Endothelial cell (in vitro differentiated cells): ENCODE data around the gene ACTR10. TPM values are rescaled to one million over a fixed set of nuclear protein-coding genes. Genes with fewer than 3 reads are reported as not detected.

Source experiments
- DNase-seq: peaks from one replicate; pipeline ENCODE4 v3.0.0; 2021; ENCODE audit warnings: low spot score
- H3K27ac Mint-ChIP-seq: one replicate; pipeline ENCODE4 v1.8.0; 2021; ENCODE audit warnings: mixed read lengths, inconsistent platforms; ENCODE audit not compliant: unreplicated experiment
- H3K27me3 Mint-ChIP-seq: one replicate; pipeline ENCODE4 v1.8.0; 2021; ENCODE audit warnings: mild to moderate bottlenecking, moderate library complexity, mixed read lengths, inconsistent platforms; ENCODE audit not compliant: unreplicated experiment
- H3K36me3 Mint-ChIP-seq: one replicate; pipeline ENCODE4 v1.8.0; 2021; ENCODE audit warnings: mild to moderate bottlenecking, low read depth, mixed read lengths, inconsistent platforms; ENCODE audit not compliant: unreplicated experiment
- H3K4me1 Mint-ChIP-seq: one replicate; pipeline ENCODE4 v1.8.0; 2021; ENCODE audit warnings: mild to moderate bottlenecking, mixed read lengths, inconsistent platforms; ENCODE audit not compliant: unreplicated experiment
- H3K4me3 Mint-ChIP-seq: one replicate; pipeline ENCODE4 v1.8.0; 2021; ENCODE audit warnings: mild to moderate bottlenecking, mixed read lengths, inconsistent platforms; ENCODE audit not compliant: unreplicated experiment
- H3K9me3 Mint-ChIP-seq: one replicate; pipeline ENCODE4 v1.8.0; 2021; ENCODE audit warnings: mixed read lengths, inconsistent platforms; ENCODE audit not compliant: unreplicated experiment
- total RNA-seq: library from RNA; stranded (reverse); fragmentation: NEBNext Ultra II Directional; extraction: Animal tissue kit (Norgen Biotek cat#: 25700); gene quantifications from one replicate; pipeline ENCODE4 v1.2.1, GENCODE V29; 2021; ENCODE audit not compliant: unreplicated experiment
- TF ChIP-seq, protein P1 (sequence below): fragments of 200-600 bp; sonication (generic); IDR thresholded peaks from one replicate; pipeline ENCODE4 v1.5.0; 2021; ENCODE audit warnings: antibody characterized with exemption; ENCODE audit not compliant: unreplicated experiment

Gene ACTR10
- total RNA-seq, 1 donor from 2014 or later = 50.2 TPM

DNA sequence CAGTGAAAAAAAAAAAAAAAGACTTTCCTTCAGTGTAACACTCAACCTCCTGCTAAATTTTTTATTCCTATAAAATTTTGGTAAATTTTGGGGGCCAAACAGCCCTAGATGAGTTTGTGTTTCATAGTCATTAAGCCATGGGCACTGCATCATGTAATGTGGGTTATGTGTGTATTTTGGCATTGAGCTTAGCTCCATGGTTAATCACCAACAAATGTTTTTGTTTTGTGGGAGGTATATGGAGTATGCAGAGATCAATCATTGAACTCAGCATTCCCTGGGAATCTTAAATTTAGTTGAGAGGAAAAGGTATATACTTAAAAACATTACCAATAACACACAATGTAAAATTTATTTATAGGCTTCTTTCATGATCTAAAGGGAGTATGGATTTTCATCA is 39.4 kb upstream of the ACTR10 start:
- no peak for DNase-seq
- Mint-ChIP-seq H3K9me3 (no peaks in the 10 kb centered on the region), H3K4me1 (no peaks in the 10 kb centered on the region), H3K36me3 (no peaks in the 10 kb centered on the region), H3K27ac (no peak overlapping the region), H3K4me3 (no peak overlapping the region), H3K27me3 (no peaks in the 10 kb centered on the region)
- TF ChIP-seq, protein P1, sequence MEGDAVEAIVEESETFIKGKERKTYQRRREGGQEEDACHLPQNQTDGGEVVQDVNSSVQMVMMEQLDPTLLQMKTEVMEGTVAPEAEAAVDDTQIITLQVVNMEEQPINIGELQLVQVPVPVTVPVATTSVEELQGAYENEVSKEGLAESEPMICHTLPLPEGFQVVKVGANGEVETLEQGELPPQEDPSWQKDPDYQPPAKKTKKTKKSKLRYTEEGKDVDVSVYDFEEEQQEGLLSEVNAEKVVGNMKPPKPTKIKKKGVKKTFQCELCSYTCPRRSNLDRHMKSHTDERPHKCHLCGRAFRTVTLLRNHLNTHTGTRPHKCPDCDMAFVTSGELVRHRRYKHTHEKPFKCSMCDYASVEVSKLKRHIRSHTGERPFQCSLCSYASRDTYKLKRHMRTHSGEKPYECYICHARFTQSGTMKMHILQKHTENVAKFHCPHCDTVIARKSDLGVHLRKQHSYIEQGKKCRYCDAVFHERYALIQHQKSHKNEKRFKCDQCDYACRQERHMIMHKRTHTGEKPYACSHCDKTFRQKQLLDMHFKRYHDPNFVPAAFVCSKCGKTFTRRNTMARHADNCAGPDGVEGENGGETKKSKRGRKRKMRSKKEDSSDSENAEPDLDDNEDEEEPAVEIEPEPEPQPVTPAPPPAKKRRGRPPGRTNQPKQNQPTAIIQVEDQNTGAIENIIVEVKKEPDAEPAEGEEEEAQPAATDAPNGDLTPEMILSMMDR = no peak

DNA sequence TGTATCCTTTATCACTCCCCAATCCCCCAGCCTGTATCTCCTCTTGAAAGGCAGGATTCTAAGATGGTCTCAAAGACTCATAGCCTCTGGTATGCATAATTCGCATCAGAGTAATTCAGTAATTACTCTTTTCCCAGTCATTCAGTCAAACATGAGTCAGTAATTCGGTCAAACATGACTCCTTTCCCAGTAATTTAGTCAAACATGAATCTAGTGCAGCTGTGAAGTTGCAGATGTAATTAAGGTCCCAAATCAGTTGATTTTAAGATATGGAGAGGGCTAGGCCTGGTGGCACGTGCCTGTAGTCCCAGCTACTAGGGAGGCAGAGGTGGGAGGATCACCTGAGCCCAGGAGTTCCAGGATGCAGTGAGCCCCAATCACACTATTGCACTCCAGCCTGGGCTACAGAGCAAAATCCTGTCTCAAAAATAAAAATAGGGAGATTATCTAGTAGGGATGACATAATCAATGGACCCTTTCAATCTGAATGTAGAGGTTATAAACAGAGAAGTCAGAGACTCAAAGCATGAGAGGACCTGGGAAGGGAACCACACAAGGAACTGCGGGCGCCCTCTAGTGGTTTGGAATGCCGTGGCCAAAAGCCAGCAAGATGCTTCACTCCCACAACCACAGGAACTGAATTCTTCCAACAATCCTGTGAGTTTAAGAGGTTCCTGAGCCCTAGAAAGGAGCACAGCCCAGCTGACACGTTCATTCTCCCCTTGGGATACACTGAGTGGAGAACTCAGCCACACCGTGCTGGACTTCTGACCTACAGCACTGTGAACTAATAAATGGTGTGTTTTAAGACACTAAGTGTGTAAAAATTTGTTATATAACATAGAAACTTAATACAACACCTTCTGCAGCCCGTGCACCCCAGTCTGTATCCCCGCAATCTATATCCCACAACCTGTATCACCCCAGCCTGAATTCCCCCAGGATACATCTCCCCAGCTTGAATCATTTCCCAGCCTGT is 33.7 kb upstream of the ACTR10 start:
- TF ChIP-seq, protein P1 = peak; percentile 84
- DNase-seq = peak; percentile 87
- Mint-ChIP-seq H3K27me3 (no peaks in the 10 kb centered on the region), H3K4me1 (peaks cover 6% of the 10 kb centered on the region), H3K9me3 (no peaks in the 10 kb centered on the region), H3K27ac (no peak overlapping the region), H3K4me3 (no peak overlapping the region), H3K36me3 (no peaks in the 10 kb centered on the region)

GRCh38 chr14:58167057-58167456 is 32.9 kb upstream of the ACTR10 start:
- Mint-ChIP-seq H3K27ac (no peak overlapping the region), H3K9me3 (no peaks in the 10 kb centered on the region), H3K4me1 (peaks cover 6% of the 10 kb centered on the region), H3K27me3 (no peaks in the 10 kb centered on the region), H3K36me3 (no peaks in the 10 kb centered on the region), H3K4me3 (no peak overlapping the region)
- TF ChIP-seq, protein P1 = no peak
- no peak for DNase-seq

GRCh38 chr14:58167891-58168290 is 32.1 kb upstream of the ACTR10 start:
- H3K27me3 Mint-ChIP-seq = no peaks in the 10 kb centered on the region
- H3K4me3 Mint-ChIP-seq = no peak overlapping the region
- H3K36me3 Mint-ChIP-seq = no peaks in the 10 kb centered on the region
- no peaks in the 10 kb centered on the region for H3K9me3 Mint-ChIP-seq
- TF ChIP-seq, protein P1 = no peak
- DNase-seq = no peak
- H3K4me1 Mint-ChIP-seq = peaks cover 6% of the 10 kb centered on the region
- H3K27ac Mint-ChIP-seq = no peak overlapping the region

DNA sequence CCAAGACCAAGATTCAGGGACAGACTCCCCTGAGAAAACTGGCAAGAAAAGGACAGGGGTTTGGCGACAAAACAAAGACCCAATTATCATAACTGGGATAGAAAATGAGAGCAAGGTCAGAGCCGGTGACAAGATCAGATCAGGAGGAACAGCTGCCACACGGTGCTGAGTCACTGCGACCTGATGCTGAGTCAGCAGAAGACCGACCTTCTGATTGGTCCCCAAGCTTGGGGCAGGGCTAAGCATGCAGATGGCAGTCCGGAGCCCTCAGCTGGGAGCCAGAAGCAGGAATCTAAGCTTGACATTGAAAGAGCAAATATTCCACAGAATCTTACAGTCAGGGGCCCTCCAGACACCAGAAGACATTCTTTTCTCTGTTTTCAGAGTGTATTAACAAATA is 28.9 kb upstream of the ACTR10 start:
- peak; percentile 50 for DNase-seq
- Mint-ChIP-seq H3K4me3 (no peak overlapping the region), H3K9me3 (no peaks in the 10 kb centered on the region), H3K27ac (no peak overlapping the region), H3K27me3 (no peaks in the 10 kb centered on the region), H3K36me3 (no peaks in the 10 kb centered on the region), H3K4me1 (peaks cover 9% of the 10 kb centered on the region)
- TF ChIP-seq, protein P1 = no peak
